Stomach (tissue), 4 donors: ENCODE results near the gene JPH3.

Experiments used
- CTCF ChIP-seq, 7 experiments: fragments of 450-650 bp in 4 of 7; fragments of 200-600 bp in 3 of 7; sonication (generic) in 3 of 7; IDR thresholded peaks; one replicate each; pipeline ENCODE4 v1.5.1; 2016 to 2019; ENCODE audit warnings: antibody characterized with exemption in 7 of 7, control low read depth in 2 of 7, mild to moderate bottlenecking in 1 of 7
- POLR2A ChIP-seq, 4 donors: fragments of 450-650 bp; IDR thresholded peaks; one replicate each; pipeline ENCODE4 v1.6.1; 2016; ENCODE audit warnings: antibody characterized with exemption in 4 of 4, control low read depth in 2 of 4, mild to moderate bottlenecking in 1 of 4, moderate library complexity in 1 of 4
- POLR2AphosphoS5 ChIP-seq, 3 donors: sonication (generic); formaldehyde crosslinking; IDR thresholded peaks; one replicate each; pipeline ENCODE4 v1.6.1; 2016; ENCODE audit warnings: antibody characterized with exemption in 3 of 3

- TF ChIP-seq POLR2AphosphoS5 (IDR thresholded peaks at IDR 0.05) (no peak), CTCF (IDR thresholded peaks at IDR 0.05) (no peak), POLR2A (IDR thresholded peaks at IDR 0.05) (no peak)
Observed at GRCh38 chr16:87636741-87637140, 34.4 kb downstream of the JPH3 start.
